NCI-H128 (cell line): ENCODE data around the gene KCNN3.
A peak's percentile ranks its signal among the peaks of the same experiment; 100 is the strongest.

Experiments
- DNase-seq: peaks from one replicate; lab custom pipeline; 2025; ENCODE audit not compliant: unreplicated experiment; lab: John Stamatoyannopoulos, UW

Gene KCNN3

GRCh38 chr1:154880671-154881070 lies 10.6 kb upstream of the KCNN3 start:
- no peak for DNase-seq

- no peak for DNase-seq
Observed at GRCh38 chr1:154879038-154879421, 8.9 kb upstream of the KCNN3 start.

GRCh38 chr1:154878371-154879037 lies 8.4 kb upstream of the KCNN3 start:
- DNase-seq: peak; percentile 14

- DNase-seq: no peak
Observed at GRCh38 chr1:154877370-154877974, 7.4 kb upstream of the KCNN3 start.

- no peak for DNase-seq
Observed at GRCh38 chr1:154876842-154877369, 6.8 kb upstream of the KCNN3 start.

GRCh38 chr1:154874465-154874864 lies 4.4 kb upstream of the KCNN3 start:
- no peak for DNase-seq

- DNase-seq: no peak
Observed at GRCh38 chr1:154873321-154873950, 3.4 kb upstream of the KCNN3 start.

- no peak for DNase-seq
Observed at GRCh38 chr1:154871374-154871773, 1.3 kb upstream of the KCNN3 start.

- no peak for DNase-seq
Observed at GRCh38 chr1:154870734-154871133, 653 bp upstream of the KCNN3 start.

- no peak for DNase-seq
Observed at GRCh38 chr1:154869351-154870114, 548 bp downstream of the KCNN3 start.

GRCh38 chr1:154867841-154868605 lies 2.1 kb downstream of the KCNN3 start:
- DNase-seq: no peak

GRCh38 chr1:154867064-154867825 lies 2.8 kb downstream of the KCNN3 start:
- DNase-seq: peak; percentile 36

- DNase-seq: no peak
Observed at GRCh38 chr1:154866257-154867063, 3.6 kb downstream of the KCNN3 start.

- no peak for DNase-seq
Observed at GRCh38 chr1:154865442-154866256, 4.4 kb downstream of the KCNN3 start.

GRCh38 chr1:154864189-154864975 lies 5.7 kb downstream of the KCNN3 start:
- DNase-seq: no peak

GRCh38 chr1:154863315-154864174 lies 6.5 kb downstream of the KCNN3 start:
- no peak for DNase-seq

GRCh38 chr1:154862907-154863306 lies 7.2 kb downstream of the KCNN3 start:
- DNase-seq: no peak
